Activated T-helper 2 cell treated with anti-CD3 and anti-CD28 coated beads, Interferon-gamma antibody, Interleukin-2, Interleukin-4, amounts not matched to agents 10 μg/mL and 5 μg/mL and 100 μg/mL, durations not matched to agents 14 hours and 24 hours and 36 hours (primary cell): ENCODE measurements around the gene NOP9. TPM values are rescaled to one million over a fixed set of nuclear protein-coding genes. Genes with fewer than 3 reads are reported as not detected.

Experiments used
- DNase-seq: peaks from one replicate; pipeline ENCODE4 v3.0.0; 2021; ENCODE audit warnings: low spot score
- H3K27ac Mint-ChIP-seq: one replicate; pipeline ENCODE4 v1.8.0; 2021; ENCODE audit warnings: mixed read lengths
- H3K27me3 Mint-ChIP-seq: one replicate; pipeline ENCODE4 v1.8.0; 2021; ENCODE audit warnings: low read depth, mixed read lengths
- H3K36me3 Mint-ChIP-seq: one replicate; pipeline ENCODE4 v1.8.0; 2021; ENCODE audit warnings: low read depth, mixed read lengths
- H3K4me1 Mint-ChIP-seq: one replicate; pipeline ENCODE4 v1.8.0; 2021; ENCODE audit warnings: low read depth, mixed read lengths
- H3K4me3 Mint-ChIP-seq: one replicate; pipeline ENCODE4 v1.8.0; 2021; ENCODE audit warnings: low read depth, mild to moderate bottlenecking, moderate library complexity, mixed read lengths
- H3K9me3 Mint-ChIP-seq: one replicate; pipeline ENCODE4 v1.8.0; 2021; ENCODE audit warnings: mixed read lengths
- intact Hi-C: fragments of 100-400 bp; cut with micrococcal nuclease; formaldehyde crosslinking; loops from one replicate; pipeline ENCODE4 v1.15.1; 2023
- total RNA-seq: library from RNA; stranded (reverse); gene quantifications from 2 replicates; pipeline ENCODE4 v1.2.3, GENCODE V29; 2022

Gene NOP9
- total RNA-seq, 1 donor from 2014 or later: 39.7 TPM

- Mint-ChIP-seq H3K27ac (no peak overlapping the region), H3K36me3 (peaks cover 47% of the 10 kb centered on the region), H3K9me3 (no peaks in the 10 kb centered on the region), H3K27me3 (peaks cover 15% of the 10 kb centered on the region), H3K4me3 (no peak overlapping the region), H3K4me1 (peaks cover 28% of the 10 kb centered on the region)
- DNase-seq: no peak
- intact Hi-C loops: no loop called here
Measured at GRCh38 chr14:24292118-24292807, 7.4 kb upstream of the NOP9 start.

GRCh38 chr14:24293525-24293924 is 6.1 kb upstream of the NOP9 start:
- Mint-ChIP-seq H3K27ac (no peak overlapping the region), H3K4me3 (no peak overlapping the region), H3K9me3 (no peaks in the 10 kb centered on the region), H3K36me3 (peaks cover 47% of the 10 kb centered on the region), H3K27me3 (peaks cover 6% of the 10 kb centered on the region), H3K4me1 (peaks cover 29% of the 10 kb centered on the region)
- DNase-seq: no peak
- intact Hi-C loops: no loop called here

- H3K27me3 Mint-ChIP-seq: peaks cover 3% of the 10 kb centered on the region
- peaks cover 35% of the 10 kb centered on the region for H3K4me1 Mint-ChIP-seq
- intact Hi-C loops: loop anchor here (1.0 to 5.0 kb wide), 5 partner anchors 7 to 284 kb away; no protein-coding TSS in a partner anchor
- H3K9me3 Mint-ChIP-seq: no peaks in the 10 kb centered on the region
- H3K36me3 Mint-ChIP-seq: peaks cover 35% of the 10 kb centered on the region
- peak overlapping the region; percentile 78 for H3K27ac Mint-ChIP-seq
- peak; percentile 60 for DNase-seq
- no peak overlapping the region for H3K4me3 Mint-ChIP-seq
Measured at GRCh38 chr14:24296341-24297157, 3.1 kb upstream of the NOP9 start.

GRCh38 chr14:24297190-24297964 is 2.3 kb upstream of the NOP9 start:
- no peak for DNase-seq
- H3K27me3 Mint-ChIP-seq: no peaks in the 10 kb centered on the region
- intact Hi-C loops: loop anchor here (1.0 to 5.0 kb wide), 4 partner anchors 8 to 285 kb away; no protein-coding TSS in a partner anchor
- peak overlapping the region; percentile 54 for H3K27ac Mint-ChIP-seq
- H3K4me1 Mint-ChIP-seq: peaks cover 35% of the 10 kb centered on the region
- H3K9me3 Mint-ChIP-seq: no peaks in the 10 kb centered on the region
- peak overlapping the region; percentile 4 for H3K4me3 Mint-ChIP-seq
- peaks cover 34% of the 10 kb centered on the region for H3K36me3 Mint-ChIP-seq

GRCh38 chr14:24298892-24299254 is 777 bp upstream of the NOP9 start:
- Mint-ChIP-seq H3K36me3 (peaks cover 38% of the 10 kb centered on the region), H3K9me3 (no peaks in the 10 kb centered on the region), H3K4me1 (peaks cover 33% of the 10 kb centered on the region), H3K4me3 (peak overlapping the region; percentile 90), H3K27ac (peak overlapping the region; percentile 88), H3K27me3 (no peaks in the 10 kb centered on the region)
- intact Hi-C loops: loop anchor here (1.0 to 5.0 kb wide), 3 partner anchors 28 to 287 kb away; partner anchors contain the start of genes MDP1 and RABGGTA
- no peak for DNase-seq

- no peaks in the 10 kb centered on the region for H3K9me3 Mint-ChIP-seq
- peaks cover 50% of the 10 kb centered on the region for H3K36me3 Mint-ChIP-seq
- intact Hi-C loops: no loop called here
- no peaks in the 10 kb centered on the region for H3K27me3 Mint-ChIP-seq
- peak overlapping the region; percentile 90 for H3K4me3 Mint-ChIP-seq
- H3K4me1 Mint-ChIP-seq: peaks cover 33% of the 10 kb centered on the region
- no peak for DNase-seq
- peak overlapping the region; percentile 73 for H3K27ac Mint-ChIP-seq
Measured at GRCh38 chr14:24300326-24300980, 803 bp downstream of the NOP9 start.

GRCh38 chr14:24304019-24304387 is 4.4 kb downstream of the NOP9 start:
- Mint-ChIP-seq H3K9me3 (no peaks in the 10 kb centered on the region), H3K4me3 (no peak overlapping the region), H3K36me3 (peaks cover 73% of the 10 kb centered on the region), H3K27ac (no peak overlapping the region), H3K4me1 (peaks cover 21% of the 10 kb centered on the region), H3K27me3 (no peaks in the 10 kb centered on the region)
- no peak for DNase-seq
- intact Hi-C loops: no loop called here

GRCh38 chr14:24307156-24307574 is 7.5 kb downstream of the NOP9 start:
- peaks cover 73% of the 10 kb centered on the region for H3K36me3 Mint-ChIP-seq
- intact Hi-C loops: no loop called here
- H3K9me3 Mint-ChIP-seq: no peaks in the 10 kb centered on the region
- no peak for DNase-seq
- H3K27ac Mint-ChIP-seq: peak overlapping the region; percentile 57
- peaks cover 27% of the 10 kb centered on the region for H3K4me1 Mint-ChIP-seq
- H3K4me3 Mint-ChIP-seq: no peak overlapping the region
- no peaks in the 10 kb centered on the region for H3K27me3 Mint-ChIP-seq

GRCh38 chr14:24307575-24308341 is 8.1 kb downstream of the NOP9 start, which contains the start of gene CIDEB:
CIDEB (minus strand) TSS chr14:24307977; CDS start chr14:24307858, 119 bp downstream.
- peak; percentile 39 for DNase-seq
- peaks cover 33% of the 10 kb centered on the region for H3K4me1 Mint-ChIP-seq
- peaks cover 71% of the 10 kb centered on the region for H3K36me3 Mint-ChIP-seq
- no peak within 1 kb of the TSS for H3K4me3 Mint-ChIP-seq
- intact Hi-C loops: no loop called here
- H3K9me3 Mint-ChIP-seq: no peaks in the 10 kb centered on the region
- H3K27ac Mint-ChIP-seq: peak within 1 kb of the TSS; percentile 57
- no peaks in the 10 kb centered on the region for H3K27me3 Mint-ChIP-seq

- no peak for DNase-seq
- H3K36me3 Mint-ChIP-seq: peaks cover 73% of the 10 kb centered on the region
- no peaks in the 10 kb centered on the region for H3K9me3 Mint-ChIP-seq
- H3K27me3 Mint-ChIP-seq: no peaks in the 10 kb centered on the region
- H3K4me1 Mint-ChIP-seq: peaks cover 39% of the 10 kb centered on the region
- peak overlapping the region; percentile 3 for H3K27ac Mint-ChIP-seq
- no peak overlapping the region for H3K4me3 Mint-ChIP-seq
- intact Hi-C loops: no loop called here
Measured at GRCh38 chr14:24308342-24309124, 8.9 kb downstream of the NOP9 start.

- H3K4me3 Mint-ChIP-seq: peak within 1 kb of the TSS; percentile 75
- no peak for DNase-seq
- peaks cover 70% of the 10 kb centered on the region for H3K36me3 Mint-ChIP-seq
- no peaks in the 10 kb centered on the region for H3K27me3 Mint-ChIP-seq
- intact Hi-C loops: no loop called here
- H3K4me1 Mint-ChIP-seq: peaks cover 50% of the 10 kb centered on the region
- H3K27ac Mint-ChIP-seq: peak within 1 kb of the TSS; percentile 61
- no peaks in the 10 kb centered on the region for H3K9me3 Mint-ChIP-seq
Measured at GRCh38 chr14:24309538-24310264, 10.1 kb downstream of the NOP9 start, which contains the start of gene LTB4R2. LTB4R2 (plus strand) TSS chr14:24310140; CDS start chr14:24310665, 525 bp downstream.
